ENCODE results near the gene RNU7-1.

The RNU7-1 gene

GRCh38 chr12:6943722-6944380 is at the start of gene RNU7-1, which contains the start of gene C12orf57:
RNU7-1 (plus strand) TSS chr12:6943816.
C12orf57 (plus strand) TSS chr12:6944022; CDS start chr12:6944122, 100 bp downstream.
- DNase-seq (ENCODE audit: low read depth) = peak; percentile 66
- peak within 1 kb of the TSS; percentile 78 for H3K4me3 ChIP-seq (ENCODE audit: control insufficient read depth, low read depth, low read length)
- TF ChIP-seq CTCF (IDR thresholded peaks at IDR 0.05; ENCODE audit: control insufficient read depth, insufficient read depth, low read depth, low read length, missing control alignments) = no peak

GRCh38 chr12:6894321-6894720 is 49.3 kb upstream of the RNU7-1 start:
- TF ChIP-seq CTCF (IDR thresholded peaks at IDR 0.05; ENCODE audit: control insufficient read depth, insufficient read depth, low read depth, low read length, missing control alignments) = no peak
- DNase-seq (ENCODE audit: low read depth) = no peak
- no peak overlapping the region for H3K4me3 ChIP-seq (ENCODE audit: control insufficient read depth, low read depth, low read length)

- H3K4me3 ChIP-seq (ENCODE audit: control insufficient read depth, low read depth, low read length) = no peak overlapping the region
- DNase-seq (ENCODE audit: low read depth) = no peak
- no peak for TF ChIP-seq CTCF (IDR thresholded peaks at IDR 0.05; ENCODE audit: control insufficient read depth, insufficient read depth, low read depth, low read length, missing control alignments)
These were observed 46.7 kb upstream of the RNU7-1 start for GRCh38 chr12:6896846-6897435.

GRCh38 chr12:6899427-6899826 is 44.2 kb upstream of the RNU7-1 start:
- no peak overlapping the region for H3K4me3 ChIP-seq (ENCODE audit: control insufficient read depth, low read depth, low read length)
- DNase-seq (ENCODE audit: low read depth) = no peak
- no peak for TF ChIP-seq CTCF (IDR thresholded peaks at IDR 0.05; ENCODE audit: control insufficient read depth, insufficient read depth, low read depth, low read length, missing control alignments)

GRCh38 chr12:6899837-6900519 is 43.6 kb upstream of the RNU7-1 start:
- H3K4me3 ChIP-seq (ENCODE audit: control insufficient read depth, low read depth, low read length) = no peak overlapping the region
- no peak for DNase-seq (ENCODE audit: low read depth)
- TF ChIP-seq CTCF (IDR thresholded peaks at IDR 0.05; ENCODE audit: control insufficient read depth, insufficient read depth, low read depth, low read length, missing control alignments) = no peak

- TF ChIP-seq CTCF (IDR thresholded peaks at IDR 0.05; ENCODE audit: control insufficient read depth, insufficient read depth, low read depth, low read length, missing control alignments) = no peak
- H3K4me3 ChIP-seq (ENCODE audit: control insufficient read depth, low read depth, low read length) = no peak overlapping the region
- no peak for DNase-seq (ENCODE audit: low read depth)
These were observed 41.2 kb upstream of the RNU7-1 start for GRCh38 chr12:6902448-6902847.
